Measurements from ENCODE around the gene KRT1.

DNA sequence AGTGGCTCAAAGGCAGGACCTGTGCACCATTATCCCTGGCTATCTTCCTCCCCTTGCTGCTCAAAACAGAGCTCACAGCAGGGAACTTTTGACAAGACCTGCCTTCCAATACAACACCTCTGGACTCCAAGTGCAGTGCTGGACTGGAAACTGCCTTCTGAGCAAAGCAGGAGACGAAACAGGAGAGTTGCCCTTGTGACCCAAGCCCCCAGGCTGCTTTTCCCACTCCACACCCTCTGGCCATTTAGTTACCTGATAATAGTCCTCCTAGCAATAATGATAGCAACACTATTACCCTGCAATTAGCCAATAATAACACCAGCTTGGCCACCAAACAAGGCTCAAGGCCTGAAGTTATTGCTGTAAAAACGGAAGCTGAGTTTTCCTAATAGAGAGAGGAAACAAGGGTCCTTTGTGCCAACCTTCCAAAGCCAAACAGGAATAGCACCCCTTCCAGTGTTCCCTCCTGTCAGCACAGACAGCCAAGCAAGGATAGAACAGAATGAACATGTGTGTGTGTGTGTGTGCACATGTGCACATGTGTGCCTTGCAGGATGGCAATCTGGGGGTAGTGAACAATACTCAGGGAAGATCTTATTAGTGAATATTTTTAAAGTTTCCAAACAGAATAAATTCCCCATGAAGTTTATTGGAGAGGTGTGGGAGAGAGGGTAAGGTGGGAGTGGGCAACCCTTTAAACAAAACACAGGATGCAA lies 52.7 kb downstream of the KRT1 start:
- TF ChIP-seq, protein P1, sequence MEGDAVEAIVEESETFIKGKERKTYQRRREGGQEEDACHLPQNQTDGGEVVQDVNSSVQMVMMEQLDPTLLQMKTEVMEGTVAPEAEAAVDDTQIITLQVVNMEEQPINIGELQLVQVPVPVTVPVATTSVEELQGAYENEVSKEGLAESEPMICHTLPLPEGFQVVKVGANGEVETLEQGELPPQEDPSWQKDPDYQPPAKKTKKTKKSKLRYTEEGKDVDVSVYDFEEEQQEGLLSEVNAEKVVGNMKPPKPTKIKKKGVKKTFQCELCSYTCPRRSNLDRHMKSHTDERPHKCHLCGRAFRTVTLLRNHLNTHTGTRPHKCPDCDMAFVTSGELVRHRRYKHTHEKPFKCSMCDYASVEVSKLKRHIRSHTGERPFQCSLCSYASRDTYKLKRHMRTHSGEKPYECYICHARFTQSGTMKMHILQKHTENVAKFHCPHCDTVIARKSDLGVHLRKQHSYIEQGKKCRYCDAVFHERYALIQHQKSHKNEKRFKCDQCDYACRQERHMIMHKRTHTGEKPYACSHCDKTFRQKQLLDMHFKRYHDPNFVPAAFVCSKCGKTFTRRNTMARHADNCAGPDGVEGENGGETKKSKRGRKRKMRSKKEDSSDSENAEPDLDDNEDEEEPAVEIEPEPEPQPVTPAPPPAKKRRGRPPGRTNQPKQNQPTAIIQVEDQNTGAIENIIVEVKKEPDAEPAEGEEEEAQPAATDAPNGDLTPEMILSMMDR (IDR thresholded peaks at IDR 0.05; ENCODE audit: poor library complexity, severe bottlenecking) = no peak
- TF ChIP-seq POLR2AphosphoS5 (IDR thresholded peaks at IDR 0.05) (no peak), TAF1 (IDR thresholded peaks at IDR 0.05; ENCODE audit: low read depth) (no peak), EZH2 (IDR thresholded peaks at IDR 0.05; ENCODE audit: borderline replicate concordance, insufficient read depth, low read length, poor library complexity, severe bottlenecking) (no peak)

All from neural cell (in vitro differentiated cells).